ENCODE data around the gene MRPL18.

GRCh38 chr6:159823953-159824352, 33.7 kb downstream of the MRPL18 start:
- TF ChIP-seq CTCF (IDR thresholded peaks at IDR 0.05; ENCODE audit: low read depth, low read length) (no peak), EZH2phosphoT487 (IDR thresholded peaks at IDR 0.05; ENCODE audit: low read depth) (no peak)
